ENCODE results near the gene ASIC3.

Gene ASIC3

GRCh38 chr7:151081170-151082101, 33.1 kb downstream of the ASIC3 start:
- TF ChIP-seq SUZ12 (IDR thresholded peaks at IDR 0.05; ENCODE audit: extremely low read depth, insufficient read depth, insufficient read length) (no peak), ZNF274 (IDR thresholded peaks at IDR 0.05; ENCODE audit: low read depth, low read length) (no peak), YY1 (IDR thresholded peaks at IDR 0.05; ENCODE audit: insufficient read depth, insufficient read length) (no peak)
- Histone ChIP-seq H3K4me3 (ENCODE audit: insufficient read length, low read depth) (peak overlapping the region; percentile 28), H3K9ac (ENCODE audit: insufficient read length, low read depth) (peak overlapping the region; percentile 97), H3K36me3 (ENCODE audit: insufficient read depth, insufficient read length, low read length) (peaks cover 21% of the 10 kb centered on the region), H3K9me3 (ENCODE audit: insufficient read depth, low read length) (no peaks in the 10 kb centered on the region), H3K27me3 (ENCODE audit: insufficient read depth, insufficient read length) (peaks cover 11% of the 10 kb centered on the region), H3K4me1 (ENCODE audit: insufficient read depth, insufficient read length) (peaks cover 16% of the 10 kb centered on the region)
- no peak for DNase-seq (ENCODE audit: low read depth, low spot score)

GRCh38 chr7:151082141-151083070, 34.1 kb downstream of the ASIC3 start:
- Histone ChIP-seq H3K36me3 (ENCODE audit: insufficient read depth, insufficient read length, low read length) (peaks cover 11% of the 10 kb centered on the region), H3K27me3 (ENCODE audit: insufficient read depth, insufficient read length) (peaks cover 11% of the 10 kb centered on the region), H3K4me3 (ENCODE audit: insufficient read length, low read depth) (peak overlapping the region; percentile 36), H3K4me1 (ENCODE audit: insufficient read depth, insufficient read length) (peaks cover 16% of the 10 kb centered on the region), H3K9me3 (ENCODE audit: insufficient read depth, low read length) (no peaks in the 10 kb centered on the region), H3K9ac (ENCODE audit: insufficient read length, low read depth) (peak overlapping the region; percentile 97)
- TF ChIP-seq ZNF274 (IDR thresholded peaks at IDR 0.05; ENCODE audit: low read depth, low read length) (no peak), YY1 (IDR thresholded peaks at IDR 0.05; ENCODE audit: insufficient read depth, insufficient read length) (no peak), SUZ12 (IDR thresholded peaks at IDR 0.05; ENCODE audit: extremely low read depth, insufficient read depth, insufficient read length) (no peak)
- no peak for DNase-seq (ENCODE audit: low read depth, low spot score)

- no peak for DNase-seq (ENCODE audit: low read depth, low spot score)
- H3K9me3 ChIP-seq (ENCODE audit: insufficient read depth, low read length) = no peaks in the 10 kb centered on the region
- TF ChIP-seq YY1 (IDR thresholded peaks at IDR 0.05; ENCODE audit: insufficient read depth, insufficient read length) (no peak), SUZ12 (IDR thresholded peaks at IDR 0.05; ENCODE audit: extremely low read depth, insufficient read depth, insufficient read length) (no peak), ZNF274 (IDR thresholded peaks at IDR 0.05; ENCODE audit: low read depth, low read length) (no peak)
- peaks cover 13% of the 10 kb centered on the region for H3K4me1 ChIP-seq (ENCODE audit: insufficient read depth, insufficient read length)
- peaks cover 19% of the 10 kb centered on the region for H3K27me3 ChIP-seq (ENCODE audit: insufficient read depth, insufficient read length)
- peaks cover 10% of the 10 kb centered on the region for H3K36me3 ChIP-seq (ENCODE audit: insufficient read depth, insufficient read length, low read length)
- peak within 1 kb of the TSS; percentile 74 for H3K9ac ChIP-seq (ENCODE audit: insufficient read length, low read depth)
- peak within 1 kb of the TSS; percentile 36 for H3K4me3 ChIP-seq (ENCODE audit: insufficient read length, low read depth)
Measured at GRCh38 chr7:151083071-151083823, 34.9 kb downstream of the ASIC3 start, which contains the start of gene TMUB1. TSS of gene TMUB1 (minus strand) at chr7:151083493. CDS start at chr7:151082563, 930 bp downstream.

- TF ChIP-seq YY1 (IDR thresholded peaks at IDR 0.05; ENCODE audit: insufficient read depth, insufficient read length) (no peak), ZNF274 (IDR thresholded peaks at IDR 0.05; ENCODE audit: low read depth, low read length) (no peak), SUZ12 (IDR thresholded peaks at IDR 0.05; ENCODE audit: extremely low read depth, insufficient read depth, insufficient read length) (no peak)
- peak overlapping the region; percentile 66 for H3K9ac ChIP-seq (ENCODE audit: insufficient read length, low read depth)
- peaks cover 19% of the 10 kb centered on the region for H3K27me3 ChIP-seq (ENCODE audit: insufficient read depth, insufficient read length)
- peaks cover 15% of the 10 kb centered on the region for H3K4me1 ChIP-seq (ENCODE audit: insufficient read depth, insufficient read length)
- peaks cover 10% of the 10 kb centered on the region for H3K36me3 ChIP-seq (ENCODE audit: insufficient read depth, insufficient read length, low read length)
- H3K4me3 ChIP-seq (ENCODE audit: insufficient read length, low read depth) = peak overlapping the region; percentile 36
- no peak for DNase-seq (ENCODE audit: low read depth, low spot score)
- H3K9me3 ChIP-seq (ENCODE audit: insufficient read depth, low read length) = no peaks in the 10 kb centered on the region
Measured at GRCh38 chr7:151083824-151084160, 35.5 kb downstream of the ASIC3 start.

DNA sequence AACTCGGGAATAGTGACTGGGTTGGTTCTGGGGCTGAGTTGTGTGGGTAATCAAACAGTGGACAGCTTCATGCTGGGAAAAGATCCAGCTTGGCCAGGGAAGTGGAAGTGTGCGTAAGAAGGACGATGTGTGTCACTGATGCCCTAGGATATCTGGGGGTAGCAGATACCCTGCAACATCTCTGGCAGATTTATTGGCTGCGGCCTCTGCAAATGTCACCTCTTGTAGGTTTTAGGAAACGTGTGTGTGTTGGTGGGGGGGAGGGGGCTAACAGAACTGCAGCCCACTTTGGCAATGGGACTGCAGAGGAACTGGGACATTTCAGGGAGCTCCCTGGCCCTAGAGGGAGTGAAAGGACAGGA, 37.0 kb downstream of the ASIC3 start:
- no peak for TF ChIP-seq YY1 (IDR thresholded peaks at IDR 0.05; ENCODE audit: insufficient read depth, insufficient read length)
- no peak for TF ChIP-seq SUZ12 (IDR thresholded peaks at IDR 0.05; ENCODE audit: extremely low read depth, insufficient read depth, insufficient read length)
- no peak for TF ChIP-seq ZNF274 (IDR thresholded peaks at IDR 0.05; ENCODE audit: low read depth, low read length)
- peak overlapping the region; percentile 57 for H3K4me3 ChIP-seq (ENCODE audit: insufficient read length, low read depth)
- no peak overlapping the region for H3K9ac ChIP-seq (ENCODE audit: insufficient read length, low read depth)

DNA sequence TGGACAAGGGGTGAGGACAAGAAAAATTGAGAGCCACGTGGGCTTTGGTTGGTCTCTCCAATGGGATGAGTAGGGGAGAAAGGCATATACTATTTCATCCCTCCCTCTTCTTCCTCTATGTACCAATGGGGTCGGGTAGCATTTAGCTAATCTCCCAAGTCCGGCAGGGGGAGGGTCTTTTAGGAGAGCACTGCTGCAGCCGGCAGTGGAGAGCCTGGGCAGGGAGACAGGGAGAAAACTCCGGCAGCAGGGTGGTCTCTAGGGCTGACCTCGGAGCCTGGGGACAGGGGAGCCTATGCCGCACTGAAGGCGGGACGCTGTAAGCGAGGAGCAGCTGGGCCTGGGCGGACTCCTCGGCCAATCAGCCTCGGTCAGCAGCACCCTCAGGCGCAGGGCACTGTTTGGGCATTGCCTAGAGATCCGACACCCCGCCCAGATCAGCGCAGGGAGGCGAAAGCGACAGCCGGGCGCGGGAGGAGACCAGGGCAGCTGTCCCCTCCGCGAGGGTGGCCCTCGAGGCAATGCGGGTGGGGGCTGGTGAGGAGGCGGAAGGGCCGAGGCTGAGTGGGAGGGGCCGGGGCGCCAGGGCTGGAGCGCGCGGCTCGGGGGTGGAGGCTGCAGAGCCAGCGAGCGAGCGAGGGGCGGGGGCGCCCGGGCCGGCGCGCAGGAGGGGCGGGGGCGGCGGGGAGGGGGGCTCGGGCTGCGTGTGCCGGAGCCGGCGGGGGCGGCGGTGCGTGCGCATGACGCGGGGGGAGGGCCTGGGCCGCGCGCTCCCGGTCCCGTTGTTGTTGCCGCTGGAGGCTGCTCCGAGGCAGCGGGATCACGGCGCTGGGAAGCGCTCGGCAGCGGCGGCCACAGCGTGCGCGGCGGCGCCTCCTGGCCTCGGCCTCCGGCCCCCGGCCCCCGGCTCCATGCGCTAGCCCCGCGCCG, 37.6 kb downstream of the ASIC3 start, which contains the start of gene AGAP3:
AGAP3 (plus strand) TSS at position 785 of the 930 bp plus-strand sequence. CDS start 267 bp downstream, outside the sequence.
- H3K4me3 ChIP-seq (ENCODE audit: insufficient read length, low read depth) = peak within 1 kb of the TSS; percentile 78
- peaks cover 19% of the 10 kb centered on the region for H3K27me3 ChIP-seq (ENCODE audit: insufficient read depth, insufficient read length)

More for the DNA sequence above, 37.0 kb downstream of the ASIC3 start:
- no peak for DNase-seq (ENCODE audit: low read depth, low spot score)
- Histone ChIP-seq H3K36me3 (ENCODE audit: insufficient read depth, insufficient read length, low read length) (no peaks in the 10 kb centered on the region), H3K9me3 (ENCODE audit: insufficient read depth, low read length) (no peaks in the 10 kb centered on the region), H3K27me3 (ENCODE audit: insufficient read depth, insufficient read length) (peaks cover 19% of the 10 kb centered on the region), H3K4me1 (ENCODE audit: insufficient read depth, insufficient read length) (peaks cover 12% of the 10 kb centered on the region)

More for the DNA sequence above, 37.6 kb downstream of the ASIC3 start, which contains the start of gene AGAP3:
- Histone ChIP-seq H3K4me1 (ENCODE audit: insufficient read depth, insufficient read length) (peaks cover 12% of the 10 kb centered on the region), H3K36me3 (ENCODE audit: insufficient read depth, insufficient read length, low read length) (peaks cover 3% of the 10 kb centered on the region), H3K9me3 (ENCODE audit: insufficient read depth, low read length) (no peaks in the 10 kb centered on the region), H3K9ac (ENCODE audit: insufficient read length, low read depth) (peak within 1 kb of the TSS; percentile 93)
- no peak for DNase-seq (ENCODE audit: low read depth, low spot score)
- TF ChIP-seq YY1 (IDR thresholded peaks at IDR 0.05; ENCODE audit: insufficient read depth, insufficient read length) (no peak), SUZ12 (IDR thresholded peaks at IDR 0.05; ENCODE audit: extremely low read depth, insufficient read depth, insufficient read length) (no peak), ZNF274 (IDR thresholded peaks at IDR 0.05; ENCODE audit: low read depth, low read length) (no peak)

Data from NT2/D1 (cell line).